LHCN-M2 (cell line): ENCODE measurements around the gene FOXD4L6. TPM values are rescaled to one million over a fixed set of nuclear protein-coding genes. Genes with fewer than 3 reads are reported as not detected.
"Not testable (repeated sequence)": the region's sequence is repeated elsewhere in the genome, so short reads cannot be mapped to it uniquely, and the experiment has no call there.

ENCODE experiments used
- DNase-seq: peaks from one replicate; pipeline ENCODE4 v3.0.0-alpha.2; 2012; ENCODE audit warnings: low read depth
- total RNA-seq: library from RNA; depleted of rRNA; stranded (reverse); fragments of >200 nt; gene quantifications from 2 replicates; pipeline ENCODE4 v1.2.3, GENCODE V29; 2014; rRNA removed

The FOXD4L6 gene
- total RNA-seq, 1 experiment from 2014 or later: not detected

- peak; percentile 50 for DNase-seq
Observed at GRCh38 chr9:41100508-41100907, 28.0 kb downstream of the FOXD4L6 start.

- DNase-seq: peak; percentile 57
Observed at GRCh38 chr9:41098759-41099158, 29.7 kb downstream of the FOXD4L6 start.

GRCh38 chr9:41095060-41095459 lies 33.4 kb downstream of the FOXD4L6 start:
- not testable (repeated sequence) for DNase-seq

- DNase-seq: peak; percentile 48
Observed at GRCh38 chr9:41094010-41094773, 34.3 kb downstream of the FOXD4L6 start.

- not testable (repeated sequence) for DNase-seq
Observed at GRCh38 chr9:41090922-41091321, 37.6 kb downstream of the FOXD4L6 start.

GRCh38 chr9:41090386-41090785 lies 38.1 kb downstream of the FOXD4L6 start:
- not testable (repeated sequence) for DNase-seq

GRCh38 chr9:41088450-41089059 lies 39.9 kb downstream of the FOXD4L6 start:
- not testable (repeated sequence) for DNase-seq

GRCh38 chr9:41087929-41088328 lies 40.6 kb downstream of the FOXD4L6 start:
- not testable (repeated sequence) for DNase-seq

GRCh38 chr9:41087157-41087780 lies 41.2 kb downstream of the FOXD4L6 start:
- DNase-seq: not testable (repeated sequence)

GRCh38 chr9:41086685-41087084 lies 41.8 kb downstream of the FOXD4L6 start:
- DNase-seq: not testable (repeated sequence)

GRCh38 chr9:41086215-41086614 lies 42.3 kb downstream of the FOXD4L6 start:
- DNase-seq: not testable (repeated sequence)

GRCh38 chr9:41082358-41082757 lies 46.1 kb downstream of the FOXD4L6 start:
- DNase-seq: not testable (repeated sequence)

- not testable (repeated sequence) for DNase-seq
Observed at GRCh38 chr9:41079464-41079863, 49.0 kb downstream of the FOXD4L6 start.

- peak; percentile 22 for DNase-seq
Observed at GRCh38 chr9:41077586-41077985, 50.9 kb downstream of the FOXD4L6 start.

Other genes with a start within 250 kb of the FOXD4L6 start
- 5.0 and 18.5 TPM in 2 replicates for gene ZNG1F, start 60.6 kb upstream of the FOXD4L6 start, total RNA-seq